H9 (cell line): ENCODE measurements around the gene TMED3. TPM values are rescaled to one million over a fixed set of nuclear protein-coding genes. Genes with fewer than 3 reads are reported as not detected.

Source experiments
- DNase-seq: peaks from one replicate; pipeline ENCODE4 v3.0.0-alpha.2; 2017
- H2AFZ ChIP-seq: one replicate; pipeline ENCODE4 v1.6.1; 2013; ENCODE audit warnings: mild to moderate bottlenecking, low read length, control low read depth, moderate library complexity
- H2AK5ac ChIP-seq: 2 replicates; pipeline ENCODE4 v1.6.1; 2013; ENCODE audit warnings: low read length, control low read depth, mixed read lengths; ENCODE audit not compliant: insufficient read length
- H2BK120ac ChIP-seq: one replicate; pipeline ENCODE4 v1.6.1; 2013; ENCODE audit warnings: low read depth, mild to moderate bottlenecking, low read length, control low read depth, inconsistent platforms; ENCODE audit not compliant: poor library complexity, severe bottlenecking
- H2BK12ac ChIP-seq: 2 replicates; pipeline ENCODE4 v1.6.1; 2013; ENCODE audit warnings: low read length, control low read depth, mixed read lengths, low read depth; ENCODE audit not compliant: insufficient read length
- H2BK15ac ChIP-seq: 2 replicates; pipeline ENCODE4 v1.6.1; 2013; ENCODE audit warnings: low read depth, low read length, control low read depth
- H2BK20ac ChIP-seq: one replicate; pipeline ENCODE4 v1.6.1; 2013; ENCODE audit warnings: low read depth, mild to moderate bottlenecking, low read length, control low read depth, inconsistent platforms; ENCODE audit not compliant: poor library complexity, severe bottlenecking
- H2BK5ac ChIP-seq: 2 replicates; pipeline ENCODE4 v1.6.1; 2013; ENCODE audit warnings: low read length, control low read depth, mixed read lengths; ENCODE audit not compliant: insufficient read length
- H3K14ac ChIP-seq: 2 replicates; pipeline ENCODE4 v1.6.1; 2013; ENCODE audit warnings: low read length, control low read depth; ENCODE audit not compliant: insufficient read depth
- H3K18ac ChIP-seq: 2 replicates; pipeline ENCODE4 v1.6.1; 2013; ENCODE audit warnings: low read depth, mild to moderate bottlenecking, mixed read lengths, low read length, control low read depth; ENCODE audit not compliant: insufficient read length
- H3K23ac ChIP-seq: 2 replicates; pipeline ENCODE4 v1.6.1; 2013; ENCODE audit warnings: low read length, control low read depth, mixed read lengths, low read depth; ENCODE audit not compliant: insufficient read length
- H3K23me2 ChIP-seq: 2 replicates; pipeline ENCODE4 v1.6.1; 2013; ENCODE audit warnings: low read depth, mild to moderate bottlenecking, mixed read lengths, low read length, control low read depth; ENCODE audit not compliant: insufficient read length, poor library complexity, severe bottlenecking
- H3K27ac ChIP-seq: 2 replicates; pipeline ENCODE4 v1.5.1; 2013; ENCODE audit warnings: low read length, control low read depth, mixed read lengths, low read depth; ENCODE audit not compliant: insufficient read length
- H3K27me3 ChIP-seq: 2 replicates; pipeline ENCODE4 v1.6.1; 2013; ENCODE audit warnings: low read length, control low read depth, inconsistent platforms; ENCODE audit not compliant: insufficient read depth
- H3K4ac ChIP-seq: 2 replicates; pipeline ENCODE4 v1.6.1; 2013; ENCODE audit warnings: low read depth, mild to moderate bottlenecking, control low read depth, inconsistent platforms, low read length, moderate library complexity
- H3K4me1 ChIP-seq: 2 replicates; pipeline ENCODE4 v1.6.1; 2013; ENCODE audit warnings: low read length, control low read depth, inconsistent platforms; ENCODE audit not compliant: insufficient read depth
- H3K4me2 ChIP-seq: 2 replicates; pipeline ENCODE4 v1.6.1; 2013; ENCODE audit warnings: low read length, control low read depth, mixed read lengths; ENCODE audit not compliant: insufficient read length, insufficient read depth
- H3K56ac ChIP-seq: 2 replicates; pipeline ENCODE4 v1.6.1; 2013; ENCODE audit warnings: low read depth, mild to moderate bottlenecking, mixed read lengths, low read length, control low read depth; ENCODE audit not compliant: insufficient read length
- H3K79me1 ChIP-seq: 2 replicates; pipeline ENCODE4 v1.6.1; 2013; ENCODE audit warnings: low read depth, mild to moderate bottlenecking, moderate library complexity, low read length, control low read depth, inconsistent platforms; ENCODE audit not compliant: insufficient read depth, poor library complexity, severe bottlenecking
- H3K79me2 ChIP-seq: 2 replicates; pipeline ENCODE4 v1.6.1; 2013; ENCODE audit warnings: low read length, control low read depth, inconsistent platforms; ENCODE audit not compliant: insufficient read depth
- H3K9ac ChIP-seq: 2 replicates; pipeline ENCODE4 v1.6.1; 2013; ENCODE audit warnings: low read length, control low read depth, mixed read lengths; ENCODE audit not compliant: insufficient read length; ENCODE audit errors: extremely low read depth
- H3K9me3 ChIP-seq: one replicate; pipeline ENCODE4 v1.6.1; 2013; ENCODE audit warnings: low read depth, low read length, inconsistent platforms; ENCODE audit not compliant: control insufficient read depth
- H3T11ph ChIP-seq: one replicate; pipeline ENCODE4 v1.6.1; 2013; ENCODE audit warnings: mild to moderate bottlenecking, low read length, control low read depth, inconsistent platforms
- H4K20me1 ChIP-seq: one replicate; pipeline ENCODE4 v1.6.1; 2013; ENCODE audit not compliant: control insufficient read depth, insufficient read length, insufficient read depth
- H4K5ac ChIP-seq: 2 replicates; pipeline ENCODE4 v1.6.1; 2013; ENCODE audit warnings: low read depth, mild to moderate bottlenecking, mixed read lengths, low read length, control low read depth; ENCODE audit not compliant: insufficient read length
- H4K8ac ChIP-seq: replicated peaks from 2 replicates; pipeline ENCODE4 v1.6.1; 2013; ENCODE audit warnings: low read length, control low read depth, mixed read lengths, low read depth; ENCODE audit not compliant: insufficient read length
- H4K91ac ChIP-seq: 2 replicates; pipeline ENCODE4 v1.6.1; 2013; ENCODE audit warnings: low read depth, mild to moderate bottlenecking, moderate library complexity, mixed read lengths, low read length, control low read depth; ENCODE audit not compliant: insufficient read length
- H3K27ac Mint-ChIP-seq, 3 experiments: 2 replicates in 2 of 3; 3 replicates in 1 of 3; pipeline ENCODE4 v1.8.0; 2020 to 2021; ENCODE audit warnings: mixed read lengths in 3 of 3, mild to moderate bottlenecking in 1 of 3, moderate library complexity in 1 of 3
- H3K27me3 Mint-ChIP-seq: 2 replicates; pipeline ENCODE4 v1.8.0; 2021; ENCODE audit warnings: low read depth, mild to moderate bottlenecking, moderate library complexity, mixed read lengths
- H3K36me3 Mint-ChIP-seq, 3 experiments: 2 replicates in 2 of 3; 3 replicates in 1 of 3; pipeline ENCODE4 v1.8.0; 2020 to 2021; ENCODE audit warnings: low read depth in 3 of 3, mixed read lengths in 3 of 3; ENCODE audit not compliant: insufficient read depth in 1 of 3
- H3K4me1 Mint-ChIP-seq, 2 experiments: 2 replicates each; pipeline ENCODE4 v1.8.0; 2020; ENCODE audit warnings: mixed read lengths in 2 of 2
- H3K4me3 Mint-ChIP-seq, 2 experiments: 2 replicates in 1 of 2; 3 replicates in 1 of 2; pipeline ENCODE4 v1.8.0; 2020 to 2021; ENCODE audit warnings: mild to moderate bottlenecking in 2 of 2, mixed read lengths in 2 of 2, moderate library complexity in 1 of 2
- H3K9me3 Mint-ChIP-seq, 2 experiments: 2 replicates in 1 of 2; 3 replicates in 1 of 2; pipeline ENCODE4 v1.8.0; 2020; ENCODE audit warnings: mild to moderate bottlenecking in 2 of 2, mixed read lengths in 2 of 2, moderate library complexity in 1 of 2
- WGBS: extraction: QIAGEN DNeasy Blood & Tissue Kit; methylation state at CpG from one replicate; pipeline ENCODE4 v1.1.7; 2013; ENCODE audit warnings: missing lambda C conversion rate, low lambda C conversion rate, mixed read lengths; ENCODE audit not compliant: insufficient read length; ENCODE audit errors: extremely low coverage; 5-methylcytosine and 5-hydroxymethylcytosine counted together
- total RNA-seq: library from RNA; stranded (reverse); gene quantifications from 2 replicates; pipeline ENCODE4 v1.2.1, GENCODE V29; 2021
- TF ChIP-seq, protein P1 (sequence below): fragments of 200-600 bp; sonication (generic); conservative IDR thresholded peaks from 3 replicates; pipeline ENCODE4 v1.8.0; 2021; ENCODE audit warnings: antibody characterized with exemption, mild to moderate bottlenecking

TMED3 gene
- total RNA-seq, 1 experiment from 2014 or later: 46.4 TPM

DNA sequence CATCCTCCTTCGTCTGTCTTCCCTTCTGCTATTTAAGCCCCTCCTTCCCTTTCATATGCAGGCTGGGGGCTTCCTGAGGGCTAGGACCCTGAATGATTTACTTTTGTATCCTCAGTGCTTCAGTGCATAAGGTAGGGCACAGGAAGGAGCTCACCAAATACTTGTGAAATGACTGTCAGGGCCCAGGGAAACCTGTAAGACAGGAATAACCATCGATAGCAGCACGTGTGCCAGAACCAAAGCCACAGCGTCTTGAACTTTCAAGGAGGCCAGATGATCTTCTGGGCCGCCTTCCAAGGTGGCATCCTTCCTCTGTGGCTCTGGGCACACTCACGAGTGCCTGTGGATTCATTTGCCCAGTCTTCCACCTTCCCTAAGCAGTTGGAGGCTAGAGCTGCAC is 3.9 kb downstream of the TMED3 start:
- H2BK20ac ChIP-seq: no peak overlapping the region
- H3K27me3 ChIP-seq: no peaks in the 10 kb centered on the region
- H3K4me2 ChIP-seq: no peak overlapping the region
- H3K27ac Mint-ChIP-seq: no peak overlapping the region
- no peak overlapping the region for H3K18ac ChIP-seq
- H2BK15ac ChIP-seq: no peak overlapping the region
- H2BK12ac ChIP-seq: no peak overlapping the region
- H3K9me3 ChIP-seq: peaks cover 8% of the 10 kb centered on the region
- peaks cover 12% of the 10 kb centered on the region for H3K23me2 ChIP-seq
- peaks cover 9% of the 10 kb centered on the region for H3K27me3 Mint-ChIP-seq
- TF ChIP-seq, protein P1, sequence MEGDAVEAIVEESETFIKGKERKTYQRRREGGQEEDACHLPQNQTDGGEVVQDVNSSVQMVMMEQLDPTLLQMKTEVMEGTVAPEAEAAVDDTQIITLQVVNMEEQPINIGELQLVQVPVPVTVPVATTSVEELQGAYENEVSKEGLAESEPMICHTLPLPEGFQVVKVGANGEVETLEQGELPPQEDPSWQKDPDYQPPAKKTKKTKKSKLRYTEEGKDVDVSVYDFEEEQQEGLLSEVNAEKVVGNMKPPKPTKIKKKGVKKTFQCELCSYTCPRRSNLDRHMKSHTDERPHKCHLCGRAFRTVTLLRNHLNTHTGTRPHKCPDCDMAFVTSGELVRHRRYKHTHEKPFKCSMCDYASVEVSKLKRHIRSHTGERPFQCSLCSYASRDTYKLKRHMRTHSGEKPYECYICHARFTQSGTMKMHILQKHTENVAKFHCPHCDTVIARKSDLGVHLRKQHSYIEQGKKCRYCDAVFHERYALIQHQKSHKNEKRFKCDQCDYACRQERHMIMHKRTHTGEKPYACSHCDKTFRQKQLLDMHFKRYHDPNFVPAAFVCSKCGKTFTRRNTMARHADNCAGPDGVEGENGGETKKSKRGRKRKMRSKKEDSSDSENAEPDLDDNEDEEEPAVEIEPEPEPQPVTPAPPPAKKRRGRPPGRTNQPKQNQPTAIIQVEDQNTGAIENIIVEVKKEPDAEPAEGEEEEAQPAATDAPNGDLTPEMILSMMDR: no peak
- H3K9me3 Mint-ChIP-seq: peaks cover 7 to 14% of the 10 kb centered on the region in 2 experiments
- no peaks in the 10 kb centered on the region for H3K79me2 ChIP-seq
- no peaks in the 10 kb centered on the region for H4K20me1 ChIP-seq
- H3K27ac ChIP-seq: no peak overlapping the region
- no peak for DNase-seq
- no peak overlapping the region for H2BK5ac ChIP-seq
- H3K4me3 Mint-ChIP-seq: no peak overlapping the region
- no peak overlapping the region for H3K14ac ChIP-seq
- H4K8ac ChIP-seq: no peak overlapping the region
- peaks cover 17 to 19% of the 10 kb centered on the region in 2 experiments for H3K4me1 Mint-ChIP-seq
- no peak overlapping the region for H2AK5ac ChIP-seq
- H3K4me1 ChIP-seq: peaks cover 3% of the 10 kb centered on the region; the same call in 1 of the 2 replicates
- H2AFZ ChIP-seq: no peak overlapping the region
- H2BK120ac ChIP-seq: no peak overlapping the region
- H3K9ac ChIP-seq: no peak overlapping the region
- no peak overlapping the region for H4K5ac ChIP-seq
- H3K79me1 ChIP-seq: no peaks in the 10 kb centered on the region
- H3T11ph ChIP-seq: no peak overlapping the region
- H3K56ac ChIP-seq: no peak overlapping the region
- WGBS: no CpG with 5 or more reads among the region's 6 CpGs
- no peak overlapping the region for H3K23ac ChIP-seq
- H3K4ac ChIP-seq: no peak overlapping the region
- H4K91ac ChIP-seq: no peak overlapping the region
- peaks cover 60 to 72% (median 68%) of the 10 kb centered on the region in 3 experiments for H3K36me3 Mint-ChIP-seq
